ENCODE results near the gene HS3ST5.
"Not testable (repeated sequence)": the region's sequence is repeated elsewhere in the genome, so short reads cannot be mapped to it uniquely, and the experiment has no call there.

Gene HS3ST5

GRCh38 chr6:114272582-114272981, 70.2 kb downstream of the HS3ST5 start:
- no peak for DNase-seq

- no peak for DNase-seq
These were observed 71.4 kb downstream of the HS3ST5 start for GRCh38 chr6:114271405-114271804.

- DNase-seq: no peak
These were observed 74.9 kb downstream of the HS3ST5 start for GRCh38 chr6:114267897-114268296.

- no peak for DNase-seq
These were observed 82.0 kb downstream of the HS3ST5 start for GRCh38 chr6:114260810-114261209.

DNA sequence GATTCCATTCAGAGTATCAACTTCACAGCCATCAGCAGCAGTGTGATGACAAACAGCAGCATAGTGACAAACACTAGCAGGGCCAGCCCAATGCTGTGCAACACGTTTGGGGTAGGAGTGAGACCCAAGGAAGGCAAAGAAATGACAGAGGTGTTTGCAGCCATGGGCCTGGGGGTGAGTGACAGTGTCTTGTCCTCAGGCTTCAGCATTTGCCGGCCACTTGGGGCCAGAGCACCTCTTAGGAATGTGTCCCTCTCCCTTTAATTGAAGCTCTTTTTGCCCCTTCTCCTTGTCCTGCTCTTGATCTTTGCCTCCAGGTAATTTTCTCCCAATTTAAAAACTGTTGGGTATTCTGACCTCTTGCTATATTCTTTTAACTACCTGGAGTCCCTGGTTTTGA, 84.4 kb downstream of the HS3ST5 start:
- no peak for DNase-seq

DNA sequence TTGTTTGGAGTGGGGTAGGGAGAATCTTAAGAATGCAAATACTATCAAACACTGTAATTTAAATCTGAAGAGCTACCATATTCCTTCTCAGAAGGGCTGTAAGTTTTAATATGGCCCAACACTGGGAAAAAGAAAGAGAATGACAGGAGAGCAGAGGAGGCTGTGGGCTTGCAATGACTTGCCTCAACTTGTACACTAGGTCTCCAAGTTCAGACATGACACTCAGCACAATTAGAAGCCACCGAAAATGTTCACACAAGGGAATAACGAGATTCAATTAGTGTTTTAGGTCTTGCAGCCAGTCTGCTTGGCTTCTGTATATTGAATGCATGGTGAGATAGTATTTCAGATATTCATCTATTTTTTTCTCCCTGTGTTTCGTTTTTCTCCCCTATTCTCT, 89.4 kb downstream of the HS3ST5 start:
- DNase-seq: no peak

DNA sequence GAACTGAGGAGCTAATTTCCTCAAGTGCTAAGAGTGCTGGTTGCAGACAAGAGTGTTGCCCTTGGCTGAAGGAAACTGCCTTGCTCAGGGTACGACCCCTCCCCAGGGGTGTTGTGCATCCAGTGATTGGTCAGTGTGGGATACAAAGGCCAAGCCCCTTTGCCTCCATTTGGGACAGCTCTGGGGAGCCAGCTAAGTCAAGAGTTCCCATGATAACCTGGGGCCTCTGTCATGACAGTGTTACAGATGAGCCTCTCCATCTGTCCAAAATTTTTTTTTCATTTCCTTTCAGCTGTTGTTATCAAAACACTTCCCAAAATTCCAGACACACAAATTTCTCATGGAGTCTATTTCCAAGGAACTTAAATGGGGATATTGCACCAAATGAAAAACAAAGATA, 93.3 kb downstream of the HS3ST5 start:
- no peak for DNase-seq

GRCh38 chr6:114247101-114247500, 95.7 kb downstream of the HS3ST5 start:
- no peak for DNase-seq

DNA sequence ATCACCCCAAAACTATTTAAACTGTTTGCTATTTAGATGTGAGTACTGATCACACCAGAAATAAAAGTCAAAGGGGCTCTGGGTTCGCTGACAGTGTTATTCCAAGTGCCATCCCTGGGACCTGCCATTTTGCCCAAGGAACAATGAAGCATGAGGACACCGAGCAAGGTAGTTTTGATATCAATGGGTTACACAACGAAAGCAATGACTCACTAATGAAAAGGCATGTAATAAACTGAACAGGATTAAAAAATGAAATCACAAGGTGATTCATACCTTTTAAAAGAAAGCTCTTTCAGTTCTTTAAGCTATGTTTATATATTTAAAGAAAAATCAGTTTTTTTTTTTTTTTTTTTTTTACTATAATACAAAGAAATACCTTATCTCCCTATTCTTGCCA, 102.0 kb downstream of the HS3ST5 start:
- DNase-seq: no peak

DNA sequence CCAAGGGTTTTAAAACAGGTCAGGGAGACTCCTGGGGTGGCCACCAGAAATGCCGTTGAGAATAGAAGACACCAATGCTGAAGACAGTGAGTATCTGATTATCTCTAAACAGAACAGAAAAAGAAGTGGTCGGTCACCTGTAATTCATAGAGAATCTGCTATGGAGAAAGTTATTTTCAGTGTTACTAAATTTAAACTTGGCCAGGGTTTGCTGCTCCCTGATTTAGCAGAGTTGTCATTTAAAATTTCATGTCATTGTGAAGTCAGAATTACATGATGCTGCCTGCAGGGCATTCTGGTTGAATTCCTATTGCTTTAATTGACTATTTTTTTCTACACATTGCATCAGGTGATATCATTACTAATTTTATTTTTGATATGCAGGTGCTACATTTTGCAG, 114.1 kb downstream of the HS3ST5 start:
- no peak for DNase-seq

DNA sequence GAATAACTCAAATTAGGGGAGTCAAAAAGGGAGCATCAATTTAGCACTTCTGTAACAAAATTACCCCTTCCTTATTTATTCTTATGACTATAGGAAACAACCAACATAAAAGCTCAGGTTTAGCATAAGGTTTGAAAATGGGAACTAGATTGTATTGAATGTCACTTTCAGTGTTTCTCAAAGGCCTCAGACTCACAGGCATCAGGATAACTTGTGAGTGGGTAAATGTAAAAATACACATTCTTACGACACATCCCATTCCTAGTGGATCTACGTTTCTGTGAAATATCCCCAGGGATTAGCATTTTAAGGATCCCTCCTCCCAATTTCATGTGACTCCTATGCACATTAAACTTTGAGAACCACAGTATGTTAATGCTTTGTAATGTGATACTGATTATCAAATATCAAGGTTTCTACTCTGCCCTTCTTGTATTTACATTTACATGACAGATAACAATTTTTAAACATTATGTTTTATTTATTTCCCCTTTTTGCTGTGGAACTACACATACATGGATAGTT, 114.8 kb downstream of the HS3ST5 start:
- DNase-seq: no peak

GRCh38 chr6:114220241-114220640, 122.6 kb downstream of the HS3ST5 start:
- no peak for DNase-seq

GRCh38 chr6:114218437-114219340, 124.1 kb downstream of the HS3ST5 start:
- no peak for DNase-seq

- not testable (repeated sequence) for DNase-seq
These were observed 124.8 kb downstream of the HS3ST5 start for GRCh38 chr6:114217996-114218395.

- no peak for DNase-seq
These were observed 125.9 kb downstream of the HS3ST5 start for GRCh38 chr6:114216789-114217467.

DNA sequence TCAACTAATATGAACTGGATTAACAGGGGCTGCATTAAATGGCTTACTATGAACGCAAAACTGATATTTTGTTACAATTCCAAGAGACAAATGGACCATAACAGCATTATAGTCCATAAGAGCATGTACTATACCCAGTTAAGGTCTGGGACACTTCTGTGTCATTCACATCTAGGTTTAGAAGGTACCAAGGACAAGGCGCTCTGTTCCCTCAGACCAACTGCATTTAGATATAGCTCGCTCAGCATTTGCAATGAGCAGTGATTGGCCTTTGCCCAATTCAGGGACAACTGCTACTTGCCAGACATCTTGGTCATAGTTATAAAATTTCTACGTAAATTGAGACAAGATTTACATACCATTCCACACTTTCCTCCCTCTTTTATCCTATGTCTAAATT, 132.4 kb downstream of the HS3ST5 start:
- no peak for DNase-seq

- no peak for DNase-seq
These were observed 139.4 kb downstream of the HS3ST5 start for GRCh38 chr6:114203460-114203859.

GRCh38 chr6:114202389-114202788, 140.4 kb downstream of the HS3ST5 start:
- no peak for DNase-seq

DNA sequence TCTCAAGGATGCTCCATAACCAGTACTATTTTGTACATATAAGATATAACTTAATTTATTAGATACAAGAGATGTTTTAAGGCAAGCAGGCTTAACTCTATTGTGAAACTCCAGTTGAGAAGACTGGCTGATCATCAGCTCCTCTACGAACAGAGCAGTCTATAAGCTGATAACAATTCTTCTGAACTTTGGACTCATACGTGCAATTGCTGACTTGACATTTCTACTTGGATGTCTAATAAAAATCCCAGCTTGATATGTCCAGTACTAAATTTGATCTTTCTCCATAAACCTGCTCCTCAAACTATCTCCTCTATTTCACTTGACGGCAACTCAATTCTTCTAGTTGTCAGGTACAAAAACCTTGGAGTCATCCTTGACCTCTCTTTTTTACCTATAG, 141.9 kb downstream of the HS3ST5 start:
- DNase-seq: no peak

DNA sequence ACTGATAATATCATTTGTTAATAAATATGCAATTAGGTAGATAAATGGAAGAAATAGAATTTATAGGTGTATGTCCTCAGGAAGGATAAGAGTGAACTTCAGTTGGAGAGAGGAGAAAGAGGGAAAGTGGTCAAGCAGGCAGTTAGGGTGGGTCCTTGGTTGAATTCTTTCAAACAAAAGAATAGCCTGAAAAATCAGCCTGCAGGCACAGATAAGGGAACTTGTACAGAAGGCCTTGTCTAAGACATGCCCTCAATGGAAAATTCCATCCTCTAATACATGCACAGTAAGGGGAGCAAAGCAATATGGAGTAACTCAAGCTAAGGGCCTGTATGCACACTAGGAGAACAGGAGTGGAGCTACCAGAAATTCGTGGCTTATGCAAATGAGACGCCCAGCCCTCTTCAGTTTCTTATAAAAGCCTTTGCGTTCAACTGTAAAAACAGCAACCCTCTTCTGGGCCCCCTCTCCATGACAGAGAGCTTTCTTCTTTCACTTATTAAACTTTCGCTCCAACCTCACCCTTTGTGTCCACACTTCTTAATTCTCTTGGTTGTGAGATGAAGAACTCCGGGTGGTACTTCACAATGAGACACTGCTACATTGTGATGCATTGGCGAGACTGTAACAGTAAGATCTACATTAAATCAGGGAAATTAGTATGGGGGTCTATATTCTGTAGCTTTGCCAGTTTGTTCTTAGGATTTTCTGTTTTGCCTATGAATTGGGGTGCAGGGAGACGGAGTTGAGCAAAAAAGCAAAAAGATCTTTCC, 147.0 kb downstream of the HS3ST5 start:
- DNase-seq: no peak

DNA sequence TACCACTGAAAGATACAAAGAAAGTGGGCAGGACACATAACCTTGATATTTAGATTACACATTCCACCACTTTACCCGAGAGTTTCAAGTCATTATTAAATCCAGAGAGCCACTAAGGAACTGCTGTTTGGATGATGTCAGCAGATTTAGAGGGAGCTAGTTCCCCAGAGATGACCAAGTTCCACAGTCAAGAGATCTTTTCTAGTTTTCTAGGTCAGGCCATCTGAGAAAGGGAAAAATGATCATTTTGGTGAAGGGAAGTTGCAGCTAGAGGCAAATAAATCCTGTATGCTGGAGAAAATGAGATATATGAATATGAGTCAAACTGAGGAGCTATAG, 147.8 kb downstream of the HS3ST5 start:
- DNase-seq: no peak

DNA sequence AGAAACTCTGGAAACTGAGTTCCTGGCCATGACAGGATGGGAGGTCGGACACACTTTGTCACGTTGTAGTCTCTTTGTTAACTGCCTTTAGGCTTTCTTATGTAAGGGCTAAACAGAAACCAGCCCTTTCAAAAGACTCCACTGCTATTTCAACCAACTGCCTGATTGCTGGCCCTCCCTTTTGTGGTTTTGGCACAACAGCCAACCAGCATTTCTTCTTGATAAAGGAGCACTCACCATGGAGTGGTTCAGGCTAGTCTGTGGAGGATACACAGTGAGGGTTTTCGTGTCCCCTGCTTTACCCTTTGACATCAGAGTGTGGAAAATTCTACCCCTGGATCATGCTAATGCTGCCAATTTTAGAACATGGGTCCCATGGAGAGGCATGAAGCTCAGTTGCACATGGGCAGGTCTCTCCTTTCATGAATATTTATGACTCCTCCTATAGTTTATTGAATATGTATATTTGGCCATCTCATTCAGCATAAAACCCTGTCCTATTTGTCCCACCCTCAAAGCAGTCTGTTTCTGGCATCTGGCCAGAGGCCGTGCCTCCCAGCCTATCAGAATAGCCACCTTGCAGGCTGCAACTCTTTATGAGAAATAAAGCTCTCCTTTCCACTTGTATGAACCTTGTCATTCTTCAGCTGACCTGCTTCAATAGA, 148.3 kb downstream of the HS3ST5 start:
- no peak for DNase-seq

DNA sequence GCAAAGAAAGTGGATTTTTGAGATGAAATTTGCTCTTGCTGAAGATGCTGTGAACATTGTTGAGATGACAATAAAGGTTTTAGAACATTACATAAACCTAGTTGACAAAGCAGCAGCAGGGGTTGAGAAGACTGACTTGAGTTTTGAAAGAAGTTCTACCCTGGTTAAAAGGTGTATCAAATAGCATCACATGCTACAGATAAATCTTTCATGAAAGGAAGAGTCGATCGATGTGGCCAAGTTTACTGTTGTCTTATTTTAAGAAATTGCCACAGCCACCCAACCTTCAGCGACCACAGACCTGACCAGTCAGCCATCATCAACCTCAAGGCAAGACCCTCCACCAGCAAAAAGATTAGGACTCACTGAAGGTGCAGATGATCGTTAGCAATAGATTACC, 155.3 kb downstream of the HS3ST5 start:
- DNase-seq: no peak

Measured in SW 1271 (cell line).